Activated CD4-positive, alpha-beta T cell treated with anti-CD3 and anti-CD28 coated beads for 48 hours (primary cell): ENCODE data around the gene GPR42.
"Not testable (repeated sequence)": the region's sequence is repeated elsewhere in the genome, so short reads cannot be mapped to it uniquely, and the experiment has no call there.

Source experiments
- DNase-seq: peaks from one replicate; pipeline ENCODE4 v3.0.0-alpha.2; 2020

Gene GPR42

DNA sequence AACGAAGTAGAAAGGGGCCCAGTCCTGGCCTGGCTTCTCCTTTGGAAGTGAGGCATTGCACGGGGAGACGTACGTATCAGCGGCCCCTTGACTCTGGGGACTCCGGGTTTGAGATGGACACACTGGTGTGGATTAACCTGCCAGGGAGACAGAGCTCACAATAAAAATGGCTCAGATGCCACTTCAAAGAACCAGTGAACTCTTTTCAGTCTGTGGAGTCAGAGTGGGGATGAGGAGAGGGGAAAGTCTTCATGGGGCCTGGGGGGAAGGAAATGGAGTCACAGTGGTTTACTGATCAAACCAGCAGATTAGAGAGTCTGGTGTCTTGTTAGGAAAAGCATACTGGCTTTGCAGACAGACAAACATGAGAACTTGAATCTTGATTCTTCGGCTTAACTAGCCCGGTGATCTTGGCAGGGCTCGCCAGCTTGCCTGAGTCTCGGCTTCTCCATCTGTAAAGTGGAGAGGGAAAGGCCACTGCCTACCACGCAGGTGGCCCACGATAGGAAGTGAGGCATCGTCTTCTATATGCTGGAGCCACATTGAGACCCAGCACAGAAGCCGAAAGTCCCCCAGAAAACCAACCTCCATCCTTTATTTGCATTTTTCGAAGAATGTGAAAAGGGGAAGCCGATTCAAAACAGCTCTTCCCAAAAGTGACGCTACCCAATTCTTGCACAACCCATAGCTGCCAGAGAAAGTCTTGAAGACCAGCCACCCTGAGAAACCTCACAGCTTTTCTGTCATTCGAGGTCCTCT lies 23.5 kb upstream of the GPR42 start, which contains the start of gene FFAR1:
TSS of gene FFAR1 (plus strand) at position 732 of the 759 bp plus-strand sequence. CDS start 3,650 bp downstream, outside the sequence.
- peak; percentile 74 for DNase-seq

DNA sequence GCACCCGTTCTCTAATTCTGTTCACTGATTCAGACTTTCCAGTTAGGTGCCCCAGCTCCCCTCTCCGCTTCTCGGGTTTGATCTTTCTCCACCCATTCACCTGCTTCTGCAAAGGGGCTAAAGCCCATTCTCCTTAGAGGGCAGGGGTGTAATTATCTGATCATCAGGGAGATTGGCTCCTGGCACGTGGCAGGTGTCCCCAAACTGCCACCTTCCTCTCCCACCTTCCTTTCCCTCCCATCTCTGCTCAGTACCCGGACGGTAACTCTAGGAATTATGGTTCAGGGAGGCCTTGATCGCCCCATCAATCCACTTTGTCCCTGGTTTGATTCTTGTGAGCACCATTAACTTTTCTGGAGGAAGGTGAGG lies 23.0 kb upstream of the GPR42 start:
- no peak for DNase-seq

- DNase-seq, result no peak
These were observed 21.8 kb upstream of the GPR42 start for GRCh38 chr19:35348911-35349611.

- no peak for DNase-seq
These were observed 21.0 kb upstream of the GPR42 start for GRCh38 chr19:35349614-35350521.

DNA sequence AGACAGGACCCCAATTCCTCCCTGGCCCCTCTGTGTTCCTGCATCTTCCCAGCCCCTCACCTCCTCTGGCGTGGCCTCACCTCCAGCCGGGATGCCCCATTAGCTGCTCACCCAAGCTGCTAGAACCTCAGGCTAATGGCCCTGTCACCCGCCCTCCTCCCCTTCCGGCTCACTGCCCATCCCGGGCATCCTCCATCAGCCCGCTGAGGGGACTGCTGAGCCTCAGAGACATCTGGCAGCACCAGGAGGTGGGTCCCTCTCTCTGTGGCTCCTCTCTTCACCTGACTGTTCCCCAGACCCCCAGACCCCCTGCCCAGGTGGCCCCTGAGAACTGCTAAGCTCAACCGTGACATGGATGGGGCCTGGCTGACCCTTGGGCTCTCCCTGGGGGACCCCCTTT lies 20.3 kb upstream of the GPR42 start:
- DNase-seq, result no peak

DNA sequence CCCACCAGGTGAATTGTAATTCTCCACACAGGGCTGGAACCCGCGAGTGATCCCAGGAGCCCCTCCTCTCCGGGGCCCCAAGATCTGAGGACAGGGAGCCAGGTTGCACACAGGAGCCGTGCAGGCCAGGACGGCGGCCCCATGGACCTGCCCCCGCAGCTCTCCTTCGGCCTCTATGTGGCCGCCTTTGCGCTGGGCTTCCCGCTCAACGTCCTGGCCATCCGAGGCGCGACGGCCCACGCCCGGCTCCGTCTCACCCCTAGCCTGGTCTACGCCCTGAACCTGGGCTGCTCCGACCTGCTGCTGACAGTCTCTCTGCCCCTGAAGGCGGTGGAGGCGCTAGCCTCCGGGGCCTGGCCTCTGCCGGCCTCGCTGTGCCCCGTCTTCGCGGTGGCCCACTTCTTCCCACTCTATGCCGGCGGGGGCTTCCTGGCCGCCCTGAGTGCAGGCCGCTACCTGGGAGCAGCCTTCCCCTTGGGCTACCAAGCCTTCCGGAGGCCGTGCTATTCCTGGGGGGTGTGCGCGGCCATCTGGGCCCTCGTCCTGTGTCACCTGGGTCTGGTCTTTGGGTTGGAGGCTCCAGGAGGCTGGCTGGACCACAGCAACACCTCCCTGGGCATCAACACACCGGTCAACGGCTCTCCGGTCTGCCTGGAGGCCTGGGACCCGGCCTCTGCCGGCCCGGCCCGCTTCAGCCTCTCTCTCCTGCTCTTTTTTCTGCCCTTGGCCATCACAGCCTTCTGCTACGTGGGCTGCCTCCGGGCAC lies 19.3 kb upstream of the GPR42 start:
- DNase-seq, result no peak

DNA sequence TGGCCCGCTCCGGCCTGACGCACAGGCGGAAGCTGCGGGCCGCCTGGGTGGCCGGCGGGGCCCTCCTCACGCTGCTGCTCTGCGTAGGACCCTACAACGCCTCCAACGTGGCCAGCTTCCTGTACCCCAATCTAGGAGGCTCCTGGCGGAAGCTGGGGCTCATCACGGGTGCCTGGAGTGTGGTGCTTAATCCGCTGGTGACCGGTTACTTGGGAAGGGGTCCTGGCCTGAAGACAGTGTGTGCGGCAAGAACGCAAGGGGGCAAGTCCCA lies 18.8 kb upstream of the GPR42 start:
- no peak for DNase-seq

DNA sequence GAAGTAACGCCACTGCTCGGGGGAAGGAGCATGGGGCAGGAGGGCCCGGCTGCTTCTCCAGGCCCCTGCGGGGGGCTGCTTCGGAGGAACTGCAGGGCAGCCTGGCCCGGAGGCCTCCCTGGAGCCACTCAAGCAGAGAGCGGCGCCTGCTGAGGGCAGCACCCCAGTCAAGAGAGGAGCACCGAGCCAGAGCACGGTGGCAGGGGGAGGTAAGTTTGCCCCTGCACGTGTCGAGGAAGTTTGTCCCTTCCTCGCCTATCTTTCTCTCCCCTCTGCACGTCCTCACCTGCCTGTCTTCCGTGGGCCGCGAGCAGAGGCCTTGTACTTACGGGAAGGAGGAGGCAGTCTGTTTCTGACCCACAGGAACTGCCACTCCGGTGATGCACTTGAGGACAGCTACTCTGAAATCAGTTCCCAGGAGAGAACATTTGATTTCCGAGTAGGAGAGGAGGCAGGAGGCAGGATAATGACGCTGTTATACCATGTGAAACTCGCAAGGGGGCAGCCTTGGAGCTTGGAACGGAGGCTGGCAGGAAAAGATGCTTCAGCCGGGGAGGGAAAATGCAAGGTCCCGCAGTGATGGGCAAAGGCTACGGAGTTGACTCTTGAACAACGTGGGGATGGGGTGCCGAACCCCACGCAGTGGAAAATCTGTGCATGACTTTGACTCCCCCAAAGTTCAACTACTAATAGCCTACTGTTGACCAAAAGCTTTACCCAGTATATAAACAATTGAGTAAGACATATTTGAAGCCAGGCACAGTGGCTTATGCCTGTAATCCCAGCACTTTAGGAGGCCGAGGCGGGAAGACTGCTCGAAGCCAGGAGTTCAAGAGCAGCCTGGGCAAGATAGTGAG lies 18.2 kb upstream of the GPR42 start:
- DNase-seq, result peak; percentile 84

DNA sequence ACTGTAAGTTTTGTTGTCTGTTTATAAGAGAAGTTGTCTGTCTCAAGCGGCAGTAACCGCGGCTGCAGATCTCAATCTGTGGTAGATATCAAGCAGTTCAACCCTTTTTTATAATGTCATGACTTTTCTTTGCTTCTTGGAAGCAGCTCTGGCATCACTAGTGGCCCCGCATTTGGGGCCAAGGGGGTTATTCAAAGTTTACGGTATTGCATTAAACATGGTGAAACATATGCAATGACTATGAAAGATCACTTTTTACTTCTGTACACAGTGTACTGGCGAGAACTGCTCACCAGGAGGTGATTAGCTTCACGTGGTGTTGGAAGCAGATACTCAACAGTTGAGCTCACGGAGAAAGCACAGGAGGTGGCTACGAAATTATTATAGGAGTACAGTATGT lies 17.2 kb upstream of the GPR42 start:
- DNase-seq, result no peak

- DNase-seq, result no peak
These were observed 16.0 kb upstream of the GPR42 start for GRCh38 chr19:35354898-35355297.

GRCh38 chr19:35355791-35356460 lies 14.9 kb upstream of the GPR42 start:
- DNase-seq, result no peak

GRCh38 chr19:35357867-35358573 lies 12.8 kb upstream of the GPR42 start, which contains the start of gene FFAR3:
FFAR3 (plus strand) TSS chr19:35358460; CDS start chr19:35358891, 431 bp downstream.
- DNase-seq, result no peak

DNA sequence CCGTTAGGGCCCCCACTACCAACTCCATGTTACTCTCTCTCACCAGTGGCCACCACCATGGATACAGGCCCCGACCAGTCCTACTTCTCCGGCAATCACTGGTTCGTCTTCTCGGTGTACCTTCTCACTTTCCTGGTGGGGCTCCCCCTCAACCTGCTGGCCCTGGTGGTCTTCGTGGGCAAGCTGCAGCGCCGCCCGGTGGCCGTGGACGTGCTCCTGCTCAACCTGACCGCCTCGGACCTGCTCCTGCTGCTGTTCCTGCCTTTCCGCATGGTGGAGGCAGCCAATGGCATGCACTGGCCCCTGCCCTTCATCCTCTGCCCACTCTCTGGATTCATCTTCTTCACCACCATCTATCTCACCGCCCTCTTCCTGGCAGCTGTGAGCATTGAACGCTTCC lies 12.0 kb upstream of the GPR42 start:
- DNase-seq, result not testable (repeated sequence)

GRCh38 chr19:35359395-35359794 lies 11.5 kb upstream of the GPR42 start:
- not testable (repeated sequence) for DNase-seq

- not testable (repeated sequence) for DNase-seq
These were observed 10.8 kb upstream of the GPR42 start for GRCh38 chr19:35360081-35360480.

DNA sequence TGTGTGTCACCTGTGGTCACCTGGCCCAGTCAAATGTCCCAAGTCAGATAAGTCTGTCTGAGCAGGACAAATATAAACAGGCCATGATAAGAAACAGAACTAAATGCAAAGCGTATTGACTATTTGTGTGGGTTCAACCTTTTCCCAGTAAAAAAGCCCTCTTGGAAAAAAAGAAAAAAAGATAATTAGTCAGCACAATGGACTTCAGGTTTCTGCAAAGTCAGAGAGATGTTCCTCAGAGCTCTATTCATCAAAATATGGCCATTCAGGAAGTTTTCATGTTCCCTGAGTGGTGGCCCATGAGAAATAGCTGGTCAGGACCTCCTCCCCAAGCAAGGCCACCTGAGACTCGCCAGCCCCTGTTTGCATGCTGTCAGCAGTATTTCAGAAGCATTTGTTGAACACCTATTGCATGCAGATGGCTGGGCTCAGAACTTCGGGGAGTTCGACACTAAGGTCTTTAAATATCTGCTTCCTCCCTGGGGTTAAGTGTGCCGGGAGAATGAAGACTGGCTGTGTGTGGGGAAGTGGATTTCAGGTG lies 9.9 kb upstream of the GPR42 start:
- no peak for DNase-seq

DNA sequence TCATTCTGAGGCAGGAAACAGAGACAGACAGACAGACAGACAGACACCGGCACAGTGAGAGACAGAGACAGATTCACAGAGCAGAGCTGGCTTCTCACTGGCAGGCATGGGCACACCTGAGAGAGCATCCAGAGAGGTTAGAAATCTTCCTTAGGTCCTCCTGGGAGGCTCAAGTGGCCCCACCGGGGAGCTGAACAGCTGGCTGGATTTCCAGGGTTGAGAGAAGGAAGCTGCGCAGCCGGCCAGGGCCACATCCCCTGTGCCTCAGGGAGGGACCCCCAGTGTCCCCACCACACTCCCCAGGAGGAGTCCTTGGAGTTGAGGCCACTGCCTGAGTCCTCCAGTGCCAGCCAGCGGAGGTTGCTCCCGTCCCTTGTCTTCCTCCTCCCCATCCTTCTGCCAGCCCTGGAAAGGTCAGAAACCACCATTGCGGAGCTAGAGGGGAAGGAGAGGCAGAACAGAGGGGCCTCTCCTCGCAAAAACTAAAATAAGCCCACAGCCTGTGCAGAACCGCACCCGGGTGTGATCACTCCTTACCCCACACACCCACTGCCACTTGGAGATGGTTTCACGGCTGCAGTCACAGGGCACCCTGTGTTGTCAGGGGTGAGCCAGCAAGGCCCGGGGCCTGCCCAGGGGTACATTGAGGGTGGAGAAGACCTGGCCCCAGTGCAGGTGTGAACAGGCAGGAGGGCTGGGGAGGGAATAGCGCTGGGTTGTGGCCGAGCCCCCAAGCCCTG lies 8.4 kb upstream of the GPR42 start:
- DNase-seq, result no peak

GRCh38 chr19:35363001-35363590 lies 7.8 kb upstream of the GPR42 start:
- DNase-seq, result no peak
